ENCODE data around the gene PEX14.
A peak's percentile ranks its signal among the peaks of the same experiment; 100 is the strongest.

PEX14 gene

DNA sequence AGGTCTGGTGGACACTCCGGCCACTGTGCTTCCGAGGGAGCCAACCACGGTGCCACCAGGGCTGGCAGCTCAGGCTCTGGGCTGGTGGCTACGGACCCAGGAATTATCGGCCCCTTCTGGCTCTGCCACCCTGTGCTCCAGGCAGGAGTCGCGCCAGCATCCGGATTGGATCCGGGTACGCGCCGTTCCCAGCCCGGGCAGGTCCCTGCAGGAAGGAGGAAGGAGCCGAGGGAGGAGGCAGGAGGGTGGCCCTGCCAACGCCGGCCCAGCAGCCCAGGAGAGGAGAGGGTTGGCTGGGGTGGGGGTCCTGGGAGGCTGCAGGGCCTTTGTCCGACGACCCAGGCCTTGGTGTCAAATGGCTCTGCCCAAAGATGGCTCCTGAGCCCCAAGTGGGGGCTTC is 161.2 kb downstream of the PEX14 start:
- no peak for DNase-seq

DNA sequence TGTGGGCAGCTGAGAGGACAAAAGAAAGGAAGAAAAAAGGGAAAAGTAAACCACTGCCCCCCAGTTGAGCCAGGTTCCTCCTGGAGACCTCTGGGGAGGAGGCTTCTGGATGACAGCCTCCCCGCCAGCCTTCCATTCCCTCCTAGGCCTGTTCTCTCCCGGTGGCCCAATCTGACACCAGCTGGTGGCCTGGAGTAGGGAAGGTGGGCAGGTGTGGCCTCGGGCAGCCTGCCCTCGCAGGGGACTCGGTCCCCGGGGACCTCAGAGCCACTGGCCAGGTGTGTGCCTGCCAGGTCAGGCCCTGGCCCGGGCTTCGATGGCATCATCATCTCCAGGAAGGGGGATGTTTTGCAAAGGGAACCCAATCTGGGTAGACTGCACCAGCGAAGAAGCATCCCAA is 162.7 kb downstream of the PEX14 start:
- no peak for DNase-seq

DNA sequence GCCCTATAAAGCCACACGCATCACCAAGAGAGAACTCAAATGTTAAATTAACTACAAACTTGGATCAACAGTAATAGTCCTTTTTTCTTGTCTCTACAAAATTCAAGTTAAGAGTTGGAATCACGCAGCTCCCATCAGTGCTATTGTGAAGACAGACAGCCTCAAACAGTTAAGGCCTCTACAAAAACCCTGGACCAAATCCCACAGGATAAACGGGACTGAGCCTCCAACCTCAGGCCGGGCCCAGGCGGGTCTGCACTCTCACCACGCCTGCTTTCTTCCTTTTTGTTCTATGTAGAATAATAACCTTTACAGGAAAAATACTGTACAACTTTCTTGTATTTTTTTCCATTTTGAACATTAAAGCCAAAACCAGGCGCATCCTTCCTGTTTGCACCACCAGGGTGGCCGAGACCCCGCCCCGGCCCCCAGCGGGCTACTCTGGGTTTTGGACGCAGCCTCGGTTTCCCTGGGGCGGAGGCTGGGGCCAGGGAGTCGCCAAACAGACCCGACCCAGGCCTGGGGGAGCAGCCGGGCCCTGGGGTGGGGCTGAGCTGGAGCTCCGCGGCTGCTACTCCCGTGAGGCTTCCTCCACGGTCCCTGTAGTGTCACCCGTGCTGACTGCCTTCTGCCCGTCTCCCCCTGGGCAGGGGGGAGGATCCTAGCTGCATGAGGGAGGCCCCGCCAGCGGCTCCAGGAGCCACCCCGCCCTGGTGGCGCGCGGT is 163.2 kb downstream of the PEX14 start:
- no peak for DNase-seq

DNA sequence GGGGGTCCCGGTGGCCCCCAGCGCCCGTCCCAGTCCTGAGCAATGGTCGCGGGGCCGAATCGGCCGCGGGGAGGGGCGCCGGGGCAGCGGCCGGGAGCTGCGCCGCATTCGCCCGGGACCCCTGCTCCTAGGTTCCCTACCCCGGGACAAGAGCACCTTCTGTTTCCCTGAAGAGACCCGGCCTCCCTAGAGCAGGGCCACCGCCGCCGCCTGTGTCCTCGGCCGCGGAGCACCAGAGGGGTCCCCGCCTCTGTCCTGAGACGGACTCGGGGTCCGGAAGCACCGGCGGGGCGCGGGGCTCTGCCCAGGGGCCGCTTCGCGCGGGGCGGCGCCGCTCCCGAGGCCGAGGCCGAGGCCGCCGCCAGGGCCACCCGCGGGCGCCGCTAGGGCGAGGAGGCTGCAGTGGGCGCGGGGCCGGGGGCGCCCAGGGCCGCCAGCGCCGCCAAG is 163.8 kb downstream of the PEX14 start:
- DNase-seq = no peak

DNA sequence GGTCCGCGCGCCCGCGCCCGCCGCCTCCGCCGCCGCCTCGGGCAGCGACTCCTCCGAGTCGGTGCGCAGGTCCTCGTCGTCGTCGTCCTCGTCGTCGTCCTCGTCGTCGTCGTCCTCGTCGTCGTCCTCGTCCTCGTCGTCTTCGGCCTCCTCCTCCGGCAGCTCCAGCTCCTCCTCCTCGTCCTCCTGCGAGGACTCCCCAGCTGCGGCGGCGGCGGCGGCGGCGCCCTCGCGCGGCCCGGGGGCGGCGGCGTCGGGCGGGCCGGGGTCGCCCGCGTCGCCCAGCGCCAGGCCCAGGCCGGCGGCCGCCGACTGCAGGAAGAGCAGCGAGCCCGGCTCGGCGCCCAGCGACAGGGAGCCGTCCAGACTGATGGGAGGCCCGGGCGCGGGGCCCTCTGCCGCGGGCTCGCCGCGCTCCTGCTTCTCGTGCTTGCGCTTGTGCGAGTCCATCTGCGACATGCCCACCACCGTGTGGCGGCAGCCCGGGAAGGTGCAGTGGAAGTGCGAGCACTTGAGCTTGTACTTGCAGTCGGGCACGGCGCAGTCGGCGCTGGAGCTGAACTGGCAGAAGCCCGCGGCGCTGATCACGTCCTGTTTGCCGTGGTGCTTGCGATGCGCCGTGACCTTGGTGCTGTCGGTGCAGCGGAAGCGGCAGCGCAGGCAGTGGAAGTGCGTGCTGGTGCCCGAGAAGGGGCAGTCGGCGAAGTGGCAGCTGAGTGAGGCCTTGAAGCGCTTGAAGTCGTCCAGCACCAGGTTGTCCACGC is 164.4 kb downstream of the PEX14 start:
- no peak for DNase-seq

DNA sequence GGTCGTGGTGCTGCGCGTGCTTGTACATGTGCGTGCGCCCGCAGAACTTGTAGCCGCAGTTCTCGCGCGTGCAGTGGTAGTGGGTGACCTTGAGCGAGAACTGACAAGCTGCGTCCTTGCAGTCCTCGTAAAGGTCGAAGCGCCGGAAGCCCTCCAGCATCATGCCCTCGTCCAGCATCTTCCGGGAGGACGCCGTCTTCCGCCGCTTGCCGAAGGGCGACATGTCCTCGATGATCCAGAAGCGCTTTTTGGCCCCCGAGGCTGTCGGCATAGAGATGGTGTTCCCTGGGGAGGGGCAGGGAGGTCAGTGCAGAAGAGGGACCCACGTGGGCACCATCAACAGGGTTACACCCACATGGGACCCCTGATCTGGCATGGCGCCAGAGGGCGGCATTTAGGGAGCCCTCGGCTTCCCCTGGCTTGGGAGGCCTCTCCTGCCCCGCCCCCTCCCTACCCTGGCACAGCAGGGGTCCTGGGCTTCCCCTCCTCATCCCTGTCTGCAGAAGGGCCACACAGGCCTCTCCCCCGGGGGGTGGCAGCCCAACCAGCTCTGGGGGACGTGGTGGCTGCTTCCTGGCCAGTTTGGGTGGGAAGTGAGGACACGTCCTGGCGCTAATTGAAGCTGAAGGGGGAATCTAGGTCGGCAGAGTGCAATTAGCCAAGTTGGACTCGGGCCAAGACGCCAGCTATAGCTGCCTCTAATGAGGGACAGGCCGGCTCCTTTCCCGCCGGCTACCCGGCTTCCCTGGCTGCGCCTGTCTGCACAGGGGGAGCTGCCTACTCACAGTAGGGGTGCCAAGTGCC is 165.2 kb downstream of the PEX14 start:
- DNase-seq = no peak

DNA sequence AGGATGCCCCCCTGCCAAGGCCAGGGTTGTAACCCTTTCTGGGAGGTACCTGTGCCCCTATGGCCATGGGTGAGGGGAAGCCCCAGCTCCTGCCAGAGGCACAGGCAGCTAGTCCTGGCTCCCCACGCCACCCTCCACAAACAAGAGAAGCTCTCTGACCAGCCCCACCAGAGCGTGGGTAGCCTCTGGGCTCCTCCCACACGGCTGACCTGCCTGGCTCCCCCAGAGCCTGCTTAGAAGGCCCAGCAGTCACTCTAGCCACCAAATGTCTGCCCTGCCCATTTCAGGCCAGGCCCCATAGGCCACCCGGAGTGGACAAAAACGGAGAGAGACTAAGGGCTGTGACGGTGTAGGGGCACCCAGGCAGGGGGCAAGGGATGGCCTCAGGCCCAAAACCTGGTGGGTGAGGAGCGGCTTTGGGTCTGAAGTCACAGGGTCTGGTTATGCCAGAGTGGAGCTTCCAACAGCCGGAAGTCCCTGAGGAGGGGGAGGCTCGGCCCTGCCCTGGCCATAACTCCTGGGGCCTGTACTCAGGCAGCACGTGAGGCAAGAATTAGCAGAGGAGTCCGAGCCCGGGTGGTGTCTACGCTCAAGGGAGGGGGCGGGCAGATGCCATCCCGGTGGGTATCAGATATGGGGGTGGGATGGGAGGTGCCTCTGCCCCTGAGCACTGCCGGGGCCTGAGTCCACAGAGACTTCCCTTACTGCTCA is 166.2 kb downstream of the PEX14 start:
- DNase-seq = no peak

DNA sequence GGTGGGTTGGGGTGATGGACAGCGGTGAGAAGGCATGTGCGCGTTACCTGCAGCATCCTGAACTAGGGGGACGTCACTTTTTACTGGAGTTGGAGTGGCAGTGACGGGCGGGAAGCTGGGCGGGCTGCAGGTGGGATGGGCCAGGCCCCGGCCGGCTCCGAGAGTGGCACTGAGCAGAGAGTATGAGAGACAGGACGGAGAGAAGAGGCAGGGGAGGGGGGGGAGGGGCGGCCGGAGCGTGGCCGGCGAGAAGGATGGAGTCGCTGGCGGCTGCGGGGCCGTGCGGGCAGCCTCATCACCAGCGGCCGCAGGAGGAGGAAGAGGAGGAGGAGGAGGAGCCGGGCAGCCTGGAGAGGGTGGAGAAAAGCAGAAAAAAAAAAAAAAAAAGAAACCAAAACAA is 167.2 kb downstream of the PEX14 start:
- DNase-seq = no peak

DNA sequence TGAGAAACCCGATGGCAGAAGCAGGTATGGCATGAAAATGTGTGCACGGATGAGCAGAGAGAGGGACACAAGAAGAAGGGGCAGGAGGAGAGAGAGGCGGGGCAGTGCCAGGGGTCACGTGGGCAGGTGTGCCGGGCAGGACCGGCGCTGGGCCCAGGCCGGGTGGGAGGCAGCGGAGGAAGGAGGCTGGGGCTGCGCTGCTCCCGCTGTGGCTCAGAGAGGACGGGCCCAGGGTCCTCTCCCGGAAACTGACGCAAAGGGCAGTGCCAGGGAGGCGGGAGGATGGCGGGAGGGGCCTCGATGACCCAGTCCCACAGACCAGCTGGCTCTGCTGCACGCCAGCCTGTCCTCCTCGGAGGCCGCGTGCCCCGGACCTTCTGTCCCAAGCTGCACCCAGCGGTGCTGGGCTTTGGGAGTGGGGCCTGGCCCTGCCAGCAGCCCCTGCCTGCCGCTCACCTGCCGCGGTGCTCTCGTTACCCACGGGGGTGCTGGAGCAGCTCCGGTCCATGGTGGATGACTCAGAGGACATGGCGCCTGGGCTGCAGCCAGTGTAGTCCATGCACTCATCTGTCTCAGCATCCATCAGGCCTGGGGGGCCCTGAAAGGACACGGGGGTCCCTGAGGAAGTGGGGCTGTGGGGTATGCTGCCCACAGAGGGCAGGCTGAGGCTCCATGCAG is 167.8 kb downstream of the PEX14 start:
- DNase-seq = no peak

DNA sequence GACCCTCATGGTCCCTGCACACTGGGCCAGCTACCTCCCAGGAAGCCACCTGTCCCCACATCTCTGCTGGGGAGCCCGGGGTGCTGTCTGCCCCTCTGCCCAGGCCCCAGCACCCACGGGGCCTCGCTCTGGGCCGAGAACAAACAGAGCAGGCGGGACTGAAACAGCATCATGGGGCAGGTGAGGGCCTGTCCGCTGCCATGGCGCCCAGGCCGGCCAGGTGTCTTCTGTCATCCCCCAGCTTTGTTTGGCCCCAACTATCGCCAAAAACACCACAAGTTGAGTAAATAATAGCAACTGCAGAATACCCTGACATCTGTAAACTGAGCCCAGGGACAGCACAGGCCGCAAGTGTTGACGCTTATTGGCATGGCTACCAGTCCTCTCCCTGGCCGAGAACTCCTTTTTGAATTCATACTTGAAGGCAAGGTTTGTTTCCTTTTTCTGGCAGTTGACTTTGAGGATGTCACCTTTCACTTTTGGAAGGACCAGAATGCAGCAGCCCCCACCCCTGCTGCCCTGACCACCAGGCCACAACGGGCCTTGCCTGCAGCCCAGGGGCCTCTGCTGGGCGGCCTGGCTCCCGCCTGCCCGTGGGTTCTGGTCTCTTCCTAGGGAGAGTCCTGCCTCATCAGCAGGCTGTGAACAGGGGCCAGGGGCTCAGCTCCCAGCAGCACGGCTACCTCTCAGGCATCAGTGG is 169.0 kb downstream of the PEX14 start:
- no peak for DNase-seq

DNA sequence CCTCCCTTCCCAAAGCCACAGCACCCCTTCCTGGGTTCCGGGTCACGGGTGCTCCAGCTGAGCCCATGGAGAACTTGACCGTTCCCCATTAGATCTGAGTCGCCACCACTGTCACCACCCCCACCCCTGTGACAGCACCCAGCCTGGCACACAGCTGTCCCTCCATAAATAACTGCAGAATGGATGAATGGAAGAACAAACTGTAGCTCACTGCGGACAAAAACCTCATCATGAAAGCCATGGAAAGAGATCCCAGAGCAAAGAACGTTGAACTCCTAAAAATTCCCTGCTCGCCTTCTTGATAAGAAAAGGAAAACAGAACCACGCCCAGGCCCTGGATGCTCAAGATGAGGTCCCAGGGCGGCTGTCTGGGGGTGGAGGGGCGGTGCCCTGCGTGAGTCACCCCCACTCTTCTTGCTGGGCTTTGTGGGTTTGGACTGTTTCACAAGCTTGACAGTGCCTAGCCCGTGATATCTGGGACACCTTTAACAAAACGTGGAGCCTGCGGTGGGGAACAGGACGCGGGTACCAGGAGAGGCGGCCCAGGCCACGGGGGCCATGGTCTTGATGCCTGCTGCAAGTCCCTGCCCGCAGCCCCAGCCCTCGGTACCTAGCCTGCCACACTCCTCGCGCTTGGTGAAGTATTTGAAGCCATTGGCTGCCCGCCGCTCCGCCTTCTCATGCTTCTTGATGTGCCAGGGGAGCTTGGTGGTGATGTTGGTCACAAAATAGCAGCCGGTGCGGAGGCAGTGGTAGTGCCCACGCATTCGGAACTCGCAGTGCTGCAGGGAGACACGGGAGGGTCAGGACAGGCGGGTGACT is 169.8 kb downstream of the PEX14 start:
- DNase-seq = no peak

DNA sequence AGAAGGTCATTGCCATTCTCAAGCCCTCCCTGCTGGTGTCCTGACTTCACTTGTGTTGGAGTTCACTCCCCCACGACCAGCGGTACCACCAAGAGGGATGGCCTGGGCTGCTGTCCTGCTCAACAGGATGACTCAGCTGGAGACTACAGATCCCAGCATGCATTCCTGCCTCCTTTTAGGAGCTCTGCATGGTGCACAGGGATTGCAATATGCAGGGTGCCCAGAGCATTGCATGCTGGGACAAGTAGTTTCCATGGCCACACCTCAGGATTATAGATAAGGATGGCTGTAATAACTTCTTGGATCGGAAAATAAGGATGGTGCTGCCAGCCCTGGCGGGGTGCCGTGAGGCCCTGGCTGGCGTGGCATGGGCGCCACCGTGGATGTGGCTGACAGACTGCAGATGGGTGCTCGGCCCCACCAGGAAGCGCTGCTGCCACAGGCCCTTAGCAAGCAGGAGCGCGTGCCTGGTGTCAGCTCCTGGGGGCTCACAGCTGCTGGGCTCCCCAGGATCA is 171.7 kb downstream of the PEX14 start:
- peak; percentile 68 for DNase-seq

DNA sequence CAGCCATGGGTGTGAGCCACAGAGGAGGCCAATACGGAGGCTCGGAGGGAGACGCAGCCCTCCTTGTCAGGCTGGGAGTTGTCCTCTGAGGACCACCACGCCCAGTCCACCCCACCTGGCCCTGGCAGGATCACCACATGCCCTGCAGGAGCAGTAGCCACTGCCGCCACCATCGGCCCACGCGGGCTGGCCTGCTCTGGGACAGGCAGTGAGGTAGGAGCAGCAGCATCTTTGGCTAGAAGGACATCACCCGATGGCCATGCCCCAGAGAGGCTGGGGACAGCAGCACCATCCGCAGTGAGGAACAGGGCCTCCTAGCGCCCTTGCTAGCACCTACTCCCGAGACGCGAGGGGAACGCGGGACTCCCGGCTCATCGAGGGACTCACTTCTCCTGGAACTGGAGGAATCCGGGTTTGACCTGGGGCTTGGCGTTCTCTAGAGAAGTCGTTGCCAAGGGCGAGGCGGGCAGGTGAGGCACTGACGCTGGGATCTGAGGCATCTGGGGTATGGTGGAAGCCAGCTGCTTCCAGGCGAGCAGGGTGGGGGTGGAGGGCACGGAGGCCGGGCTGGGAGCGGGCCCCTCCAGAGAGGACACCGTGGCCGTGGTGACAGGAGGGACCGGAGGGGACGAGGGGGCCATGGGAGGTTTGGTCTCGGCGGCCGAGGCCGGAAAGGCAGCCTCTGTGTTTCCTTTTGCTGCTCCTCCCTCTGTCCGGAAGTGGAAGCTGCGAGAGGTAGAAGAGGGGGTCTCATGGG is 172.8 kb downstream of the PEX14 start:
- no peak for DNase-seq

DNA sequence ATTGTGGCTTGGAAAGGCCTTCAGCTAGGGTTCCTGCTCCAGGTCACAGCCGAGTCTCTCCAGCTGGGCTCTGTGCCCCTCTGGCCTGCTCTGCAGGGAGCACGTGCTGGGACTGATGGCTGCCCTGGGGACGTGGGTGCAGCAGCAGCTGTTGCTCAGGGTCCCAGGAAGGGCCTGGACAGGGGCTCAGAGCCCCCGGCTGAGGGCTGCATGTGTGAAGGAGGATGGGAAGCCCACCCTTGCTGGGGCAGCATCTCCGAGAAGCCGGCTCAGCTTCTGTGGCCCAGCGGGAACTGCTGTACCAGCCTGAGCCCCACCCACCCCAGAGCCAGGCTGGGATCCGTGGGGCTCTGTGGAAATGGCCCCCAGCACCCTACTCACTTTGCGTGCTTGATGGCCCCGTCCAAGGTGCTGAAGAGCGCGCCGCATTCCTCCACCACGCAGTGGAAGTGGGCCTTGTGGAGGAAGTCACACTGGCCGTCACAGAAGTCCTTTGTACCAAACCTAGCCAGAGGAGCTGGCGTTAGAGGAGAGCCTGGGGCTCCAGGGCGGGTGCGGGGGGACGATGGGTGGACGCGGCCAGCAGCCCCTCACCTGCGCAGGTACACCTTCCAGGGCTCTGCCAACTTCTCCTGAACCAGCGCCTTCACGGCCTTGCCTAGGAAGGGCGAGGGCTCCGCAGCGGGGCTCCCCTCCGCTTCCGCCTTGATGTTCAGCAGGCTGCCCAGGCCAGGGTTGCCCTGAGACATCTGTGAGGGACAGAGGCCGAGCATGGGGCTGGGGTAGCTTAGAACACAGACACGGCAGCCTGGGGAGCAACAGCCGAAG is 174.2 kb downstream of the PEX14 start:
- no peak for DNase-seq

DNA sequence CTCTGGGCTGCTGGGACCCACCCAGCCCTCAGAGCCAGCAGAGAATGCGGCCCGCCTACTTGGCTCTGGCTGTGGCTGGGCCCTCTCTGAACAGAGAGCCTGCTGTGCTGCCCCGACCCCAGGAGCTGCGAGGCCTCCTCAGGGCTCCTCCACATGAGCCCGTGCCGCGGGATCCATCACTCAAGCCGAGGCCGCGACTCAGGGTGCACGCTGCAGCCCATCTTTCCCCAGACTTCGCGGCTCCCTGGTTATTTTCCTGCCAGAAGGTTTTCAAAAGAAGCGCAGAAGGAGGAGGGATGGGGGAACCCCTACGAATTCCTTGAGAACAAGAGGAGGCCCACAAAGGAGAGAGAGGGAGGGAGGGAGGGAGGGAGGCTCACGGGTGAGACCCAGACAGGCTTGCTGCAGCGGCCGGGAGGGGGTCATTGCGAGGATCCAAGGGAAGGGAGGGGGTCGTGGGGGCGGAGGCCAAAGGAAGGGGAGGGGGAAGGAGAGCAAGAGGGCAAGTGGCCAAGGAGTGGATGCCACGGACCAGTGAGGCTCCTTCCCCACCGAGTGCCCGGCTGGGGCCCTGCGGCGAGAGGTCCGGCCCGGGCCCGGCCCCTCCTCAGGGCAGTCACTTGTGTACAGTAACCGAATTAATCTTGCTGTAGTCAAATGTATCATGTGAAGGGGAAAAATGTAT is 174.9 kb downstream of the PEX14 start:
- DNase-seq = no peak

DNA sequence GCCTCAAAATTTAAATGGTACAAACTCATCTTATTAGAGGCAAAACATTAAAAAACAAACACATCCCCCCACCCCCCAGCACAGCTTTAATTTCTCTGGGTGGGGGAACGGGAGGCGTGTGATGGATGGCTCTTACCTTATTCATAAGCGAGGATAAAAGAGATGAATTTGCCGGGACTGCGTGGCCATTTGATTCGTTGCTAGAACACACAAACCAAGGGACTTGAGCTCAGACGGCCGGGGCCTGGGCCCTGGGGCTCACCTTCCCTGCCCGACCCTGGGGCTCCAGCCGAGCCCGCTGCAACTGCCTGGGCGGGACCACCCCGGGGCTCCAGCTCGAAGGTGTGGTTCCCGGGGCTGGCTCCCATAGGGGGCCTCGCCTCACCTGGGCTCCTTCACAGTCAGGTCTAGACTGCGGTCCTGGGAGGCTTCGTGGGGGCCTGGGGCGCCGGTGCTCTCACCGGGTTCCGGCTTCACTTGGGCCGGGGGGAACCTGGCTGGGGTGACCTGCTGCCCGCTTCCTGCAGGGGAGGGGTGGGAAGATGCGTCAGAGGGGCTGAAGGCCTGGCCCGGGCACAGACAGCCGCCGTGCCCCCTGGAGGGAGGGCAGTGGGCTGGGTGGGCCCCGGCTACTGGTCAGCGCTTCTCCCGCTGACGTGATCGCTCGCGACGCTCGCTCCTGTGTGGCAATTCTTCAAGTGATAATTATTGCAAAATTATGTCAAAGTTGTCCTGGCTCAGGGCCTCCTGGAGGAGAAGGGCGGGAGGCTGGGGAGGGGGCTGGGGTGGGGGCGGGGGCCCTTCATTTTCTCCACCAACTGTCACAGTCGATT is 176.0 kb downstream of the PEX14 start:
- DNase-seq = no peak

DNA sequence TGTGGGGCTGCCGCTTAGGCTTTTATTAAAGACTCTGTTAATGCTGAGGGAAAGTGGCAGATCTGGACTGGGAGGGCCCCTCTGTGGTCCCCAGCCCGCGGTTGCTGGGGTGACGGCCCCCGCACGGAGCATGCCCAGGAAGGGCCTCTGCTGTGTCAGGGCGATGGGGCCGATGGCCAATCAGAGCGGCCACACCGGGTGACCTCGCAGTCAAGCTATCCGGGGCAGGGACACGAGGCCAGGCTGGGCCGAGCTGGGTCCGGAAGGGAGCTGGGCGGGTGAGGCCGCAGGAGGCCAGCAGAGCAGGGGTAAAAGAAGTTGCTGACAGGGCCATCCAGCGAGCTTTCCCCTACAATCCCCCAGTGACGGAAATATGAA is 176.6 kb downstream of the PEX14 start:
- DNase-seq = peak; percentile 44

Data from fibroblast of skin of back (primary cell).